ENCODE results near the gene HDAC4. TPM values are rescaled to one million over a fixed set of nuclear protein-coding genes. Genes with fewer than 3 reads are reported as not detected.

Gene HDAC4
- total and polyA plus RNA-seq, 2 experiments from 2014 or later, result 8.1 to 41.8 TPM

GRCh38 chr2:239128706-239129105 is 272.1 kb downstream of the HDAC4 start:
- H4K20me1 ChIP-seq (replicated peaks; ENCODE audit: insufficient read depth), result no peaks in the 10 kb centered on the region; the same call in 1 of the 2 replicates
- TF ChIP-seq NANOG (IDR thresholded peaks at IDR 0.05; ENCODE audit: borderline replicate concordance), result no peak
- TF ChIP-seq EZH2phosphoT487 (IDR thresholded peaks at IDR 0.05; ENCODE audit: unreplicated experiment), result no peak
- no peak for TF ChIP-seq ZNF331 (CRISPR knock-in tag; IDR thresholded peaks at IDR 0.05; ENCODE audit: low read depth)
- TF ChIP-seq REST (IDR thresholded peaks at IDR 0.05; ENCODE audit: unreplicated experiment), result no peak
- TF ChIP-seq, protein P1, sequence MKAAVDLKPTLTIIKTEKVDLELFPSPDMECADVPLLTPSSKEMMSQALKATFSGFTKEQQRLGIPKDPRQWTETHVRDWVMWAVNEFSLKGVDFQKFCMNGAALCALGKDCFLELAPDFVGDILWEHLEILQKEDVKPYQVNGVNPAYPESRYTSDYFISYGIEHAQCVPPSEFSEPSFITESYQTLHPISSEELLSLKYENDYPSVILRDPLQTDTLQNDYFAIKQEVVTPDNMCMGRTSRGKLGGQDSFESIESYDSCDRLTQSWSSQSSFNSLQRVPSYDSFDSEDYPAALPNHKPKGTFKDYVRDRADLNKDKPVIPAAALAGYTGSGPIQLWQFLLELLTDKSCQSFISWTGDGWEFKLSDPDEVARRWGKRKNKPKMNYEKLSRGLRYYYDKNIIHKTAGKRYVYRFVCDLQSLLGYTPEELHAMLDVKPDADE (IDR thresholded peaks at IDR 0.05), result no peak
- Mint-ChIP-seq H3K4me1 (no peaks in the 10 kb centered on the region), H3K36me3 (ENCODE audit: low read depth) (peaks cover 50% of the 10 kb centered on the region), H3K4me3 (no peak overlapping the region), H3K27ac (0 out of 2 replicates have a peak overlapping the region, but pooled peaks have one; percentile 40), H3K9me3 (peaks cover 7% of the 10 kb centered on the region; the same call in 2 of the 3 replicates), H3K27me3 (ENCODE audit: insufficient read depth, low read depth, poor library complexity) (peaks cover 8% of the 10 kb centered on the region)
- H3K79me2 ChIP-seq (replicated peaks; ENCODE audit: insufficient read depth), result no peaks in the 10 kb centered on the region
- ATAC-seq (no peak), DNase-seq (ENCODE audit: low spot score) (no peak)
- H3F3A ChIP-seq (replicated peaks; ENCODE audit: low read depth), result no peaks in the 10 kb centered on the region
- H3K36me3 ChIP-seq (ENCODE audit: insufficient read depth), result peaks cover 3% of the 10 kb centered on the region; the same call in 1 of the 2 replicates
- no peak overlapping the region for H3K4me3 ChIP-seq
- H3K27ac ChIP-seq (ENCODE audit: low read depth), result no peak overlapping the region
- no peaks in the 10 kb centered on the region for H3K9me2 ChIP-seq (ENCODE audit: insufficient read depth)
- H3K4me1 ChIP-seq (ENCODE audit: insufficient read depth), result no peaks in the 10 kb centered on the region
- no peaks in the 10 kb centered on the region for H3K27me3 ChIP-seq (ENCODE audit: insufficient read depth)
- no peak overlapping the region for H2AFZ ChIP-seq
- no peak overlapping the region for H3K4me2 ChIP-seq

GRCh38 chr2:239127513-239127912 is 273.3 kb downstream of the HDAC4 start:
- ATAC-seq (no peak), DNase-seq (ENCODE audit: low spot score) (no peak)
- Mint-ChIP-seq H3K27me3 (ENCODE audit: insufficient read depth, low read depth, poor library complexity) (peaks cover 8% of the 10 kb centered on the region), H3K36me3 (ENCODE audit: low read depth) (peaks cover 44% of the 10 kb centered on the region), H3K4me3 (no peak overlapping the region), H3K27ac (no peak overlapping the region), H3K4me1 (no peaks in the 10 kb centered on the region), H3K9me3 (peaks cover 7% of the 10 kb centered on the region; the same call in 2 of the 3 replicates)
- no peaks in the 10 kb centered on the region; the same call in 1 of the 2 replicates for H4K20me1 ChIP-seq (replicated peaks; ENCODE audit: insufficient read depth)
- H3F3A ChIP-seq (replicated peaks; ENCODE audit: low read depth), result no peaks in the 10 kb centered on the region
- H3K27ac ChIP-seq (ENCODE audit: low read depth), result no peak overlapping the region
- no peak overlapping the region for H3K4me3 ChIP-seq
- H3K36me3 ChIP-seq (ENCODE audit: insufficient read depth), result peaks cover 3% of the 10 kb centered on the region; the same call in 1 of the 2 replicates
- no peaks in the 10 kb centered on the region for H3K4me1 ChIP-seq (ENCODE audit: insufficient read depth)
- no peak overlapping the region for H3K4me2 ChIP-seq
- H3K79me2 ChIP-seq (replicated peaks; ENCODE audit: insufficient read depth), result no peaks in the 10 kb centered on the region
- no peaks in the 10 kb centered on the region for H3K9me2 ChIP-seq (ENCODE audit: insufficient read depth)
- no peaks in the 10 kb centered on the region for H3K27me3 ChIP-seq (ENCODE audit: insufficient read depth)
- TF ChIP-seq POLR2AphosphoS5 (IDR thresholded peaks at IDR 0.05; ENCODE audit: low read depth), result no peak
- no peak overlapping the region for H2AFZ ChIP-seq

Data from GM23338 (cell line).